IMR-90 (cell line): ENCODE data around the gene POLR2F. TPM values are rescaled to one million over a fixed set of nuclear protein-coding genes. Genes with fewer than 3 reads are reported as not detected.

Experiments
- ATAC-seq: fragments of 200-7000 bp; cut with Tn5 transposase; 2 replicates; pipeline ENCODE4 v1.9.1; 2020; ENCODE audit warnings: low read depth, mild to moderate bottlenecking, moderate library complexity
- BruUV-seq: library from RNA; stranded (reverse); fragments of 400-500 nt; replicated peaks from 2 replicates; lab custom pipeline; 2021; lab: Mats Ljungman, UMichigan
- CTCF ChIA-PET: fragments of 300-600 bp; formaldehyde crosslinking; extraction: SDS; loops from one replicate; lab custom pipeline; 2021; ENCODE audit warnings: antibody characterized with exemption; lab: Yijun Ruan, JAX
- POLR2A ChIA-PET: fragments of 300-600 bp; sonication (Branson Sonifier 250); formaldehyde crosslinking; loops from one replicate; lab custom pipeline; 2022; ENCODE audit warnings: antibody characterized with exemption; ENCODE audit not compliant: unreplicated experiment; lab: Charles Lee
- DNase-seq: peaks from one replicate; pipeline ENCODE4 v3.0.0; 2013
- H2AFZ ChIP-seq: replicated peaks from 2 replicates; pipeline ENCODE3; 2013; ENCODE audit warnings: low read length, mild to moderate bottlenecking; ENCODE audit not compliant: poor library complexity
- H2AK5ac ChIP-seq: 2 replicates; pipeline ENCODE4 v1.6.1; 2013; ENCODE audit warnings: low read depth, low read length, inconsistent platforms
- H2AK9ac ChIP-seq: replicated peaks from 2 replicates; pipeline ENCODE3; 2013; ENCODE audit warnings: mild to moderate bottlenecking, low read depth, low read length, moderate library complexity; ENCODE audit not compliant: poor library complexity
- H2BK120ac ChIP-seq: 2 replicates; pipeline ENCODE4 v1.6.1; 2013; ENCODE audit warnings: low read depth, low read length, inconsistent platforms
- H2BK15ac ChIP-seq: 3 replicates; pipeline ENCODE4 v1.6.1; 2013; ENCODE audit warnings: low read depth, low read length, inconsistent platforms
- H2BK20ac ChIP-seq: 2 replicates; pipeline ENCODE4 v1.6.1; 2013; ENCODE audit warnings: low read depth, mild to moderate bottlenecking, inconsistent platforms, low read length, moderate library complexity
- H2BK5ac ChIP-seq: 2 replicates; pipeline ENCODE4 v1.6.1; 2013; ENCODE audit warnings: mild to moderate bottlenecking, low read depth, low read length, inconsistent platforms; ENCODE audit not compliant: poor library complexity, severe bottlenecking
- H3K14ac ChIP-seq: replicated peaks from 2 replicates; pipeline ENCODE4 v1.6.1; 2013; ENCODE audit warnings: low read depth, low read length, inconsistent platforms
- H3K18ac ChIP-seq: 2 replicates; pipeline ENCODE4 v1.6.1; 2013; ENCODE audit warnings: low read depth, low read length, control low read depth
- H3K23ac ChIP-seq: 2 replicates; pipeline ENCODE4 v1.6.1; 2013; ENCODE audit warnings: low read depth, low read length, inconsistent platforms
- H3K27ac ChIP-seq: 2 replicates; pipeline ENCODE4 v1.5.1; 2013; ENCODE audit warnings: mild to moderate bottlenecking, control low read depth, low read length; ENCODE audit not compliant: insufficient read depth
- H3K27me3 ChIP-seq: 2 replicates; pipeline ENCODE4 v1.6.1; 2013; ENCODE audit warnings: low read length; ENCODE audit not compliant: control insufficient read depth, insufficient read depth
- H3K36me3 ChIP-seq: 2 replicates; pipeline ENCODE4 v1.6.1; 2013; ENCODE audit warnings: low read length, mixed read lengths; ENCODE audit not compliant: control insufficient read depth, insufficient read depth
- H3K4ac ChIP-seq: 2 replicates; pipeline ENCODE4 v1.6.1; 2013; ENCODE audit warnings: low read depth, low read length, inconsistent platforms
- H3K4me1 ChIP-seq: 2 replicates; pipeline ENCODE4 v1.6.1; 2013; ENCODE audit warnings: low read length, mixed read lengths; ENCODE audit not compliant: control insufficient read depth, insufficient read depth
- H3K4me2 ChIP-seq: 2 replicates; pipeline ENCODE4 v1.6.1; 2013; ENCODE audit warnings: low read depth, mild to moderate bottlenecking, control low read depth, low read length, moderate library complexity
- H3K4me3 ChIP-seq: 2 replicates; pipeline ENCODE4 v1.5.1; 2013; ENCODE audit warnings: low read depth, mild to moderate bottlenecking, control low read depth, low read length, moderate library complexity; ENCODE audit not compliant: insufficient read depth
- H3K56ac ChIP-seq: 2 replicates; pipeline ENCODE4 v1.6.1; 2013; ENCODE audit warnings: low read length, inconsistent platforms; ENCODE audit not compliant: insufficient read depth; ENCODE audit errors: extremely low read depth
- H3K79me1 ChIP-seq, 2 experiments: 2 replicates each; pipeline ENCODE4 v1.6.1; 2013; ENCODE audit warnings: low read length in 2 of 2, inconsistent platforms in 1 of 2, low read depth in 1 of 2
- H3K9ac ChIP-seq: 2 replicates; pipeline ENCODE4 v1.6.1; 2013; ENCODE audit warnings: low read depth, low read length, control low read depth
- H3K9me1 ChIP-seq: 2 replicates; pipeline ENCODE4 v1.6.1; 2013; ENCODE audit warnings: low read length, inconsistent platforms; ENCODE audit not compliant: insufficient read depth
- H3K9me3 ChIP-seq: 2 replicates; pipeline ENCODE4 v1.6.1; 2013; ENCODE audit warnings: low read length; ENCODE audit not compliant: control insufficient read depth, insufficient read depth
- H4K20me1 ChIP-seq: 2 replicates; pipeline ENCODE4 v1.6.1; 2013; ENCODE audit warnings: low read length, inconsistent platforms; ENCODE audit not compliant: insufficient read depth
- H4K5ac ChIP-seq: 2 replicates; pipeline ENCODE4 v1.6.1; 2013; ENCODE audit warnings: mild to moderate bottlenecking, low read depth, low read length, control low read depth
- H4K8ac ChIP-seq, 2 experiments: 2 replicates each; pipeline ENCODE4 v1.6.1; 2013; ENCODE audit warnings: low read depth in 2 of 2, low read length in 2 of 2, control low read depth in 1 of 2, inconsistent platforms in 1 of 2
- H4K91ac ChIP-seq: 2 replicates; pipeline ENCODE4 v1.6.1; 2013; ENCODE audit warnings: low read depth, low read length, inconsistent platforms; ENCODE audit not compliant: insufficient read depth
- BHLHE40 ChIP-seq: fragments of 150-350 bp; IDR thresholded peaks from 2 replicates; pipeline ENCODE4 v1.6.1; 2016; ENCODE audit warnings: mild to moderate bottlenecking, low read depth, low read length
- CEBPB ChIP-seq: IDR thresholded peaks from 2 replicates; pipeline ENCODE4 v1.6.1; 2012; ENCODE audit warnings: low read depth, low read length, improper control_type of control experiment
- CTCF ChIP-seq: conservative IDR thresholded peaks from 2 replicates; pipeline ENCODE4 v1.5.1; 2012; ENCODE audit warnings: mild to moderate bottlenecking, low read depth, low read length, improper control_type of control experiment
- FOS ChIP-seq: fragments of 150-350 bp; IDR thresholded peaks from 2 replicates; pipeline ENCODE4 v1.6.1; 2016; ENCODE audit warnings: low read depth, low read length
- MAFK ChIP-seq: IDR thresholded peaks from 2 replicates; pipeline ENCODE4 v1.6.1; 2012; ENCODE audit warnings: low read depth, low read length, improper control_type of control experiment
- MAZ ChIP-seq: IDR thresholded peaks from 2 replicates; pipeline ENCODE4 v1.6.1; 2012; ENCODE audit warnings: low read depth, mild to moderate bottlenecking, low read length, improper control_type of control experiment, moderate library complexity, borderline replicate concordance
- MXI1 ChIP-seq: IDR thresholded peaks from 2 replicates; pipeline ENCODE4 v1.6.1; 2012; ENCODE audit warnings: low read depth, mild to moderate bottlenecking, low read length, moderate library complexity, borderline replicate concordance
- NFE2L2 ChIP-seq: fragments of 150-350 bp; IDR thresholded peaks from 2 replicates; pipeline ENCODE4 v1.6.1; 2016; ENCODE audit warnings: low read depth, mild to moderate bottlenecking, low read length
- RAD21 ChIP-seq: IDR thresholded peaks from 2 replicates; pipeline ENCODE4 v1.6.1; 2012; ENCODE audit warnings: low read length, improper control_type of control experiment
- RCOR1 ChIP-seq: IDR thresholded peaks from 2 replicates; pipeline ENCODE4 v1.6.1; 2012; ENCODE audit warnings: mild to moderate bottlenecking, low read length, improper control_type of control experiment; ENCODE audit not compliant: insufficient replicate concordance
- RFX5 ChIP-seq: IDR thresholded peaks from 2 replicates; pipeline ENCODE4 v1.8.0; 2012; ENCODE audit warnings: low read depth, mild to moderate bottlenecking, low read length, moderate library complexity
- USF2 ChIP-seq: fragments of 150-350 bp; IDR thresholded peaks from 2 replicates; pipeline ENCODE4 v1.6.1; 2017; ENCODE audit warnings: mild to moderate bottlenecking, antibody characterized with exemption, low read length, low read depth
- WGBS, 2 experiments: methylation state at CpG; one replicate each; pipeline versions ENCODE4 v1.1.5 to v1.1.7; 2013; ENCODE audit warnings: missing lambda C conversion rate in 2 of 2; ENCODE audit not compliant: insufficient read length in 1 of 2; ENCODE audit errors: extremely low coverage in 2 of 2; 5-methylcytosine and 5-hydroxymethylcytosine counted together
- dilution Hi-C: fragments of 300-500 bp; cut with HindIII; formaldehyde crosslinking; loops from one replicate; pipeline ENCODE4 v1.14.3; 2018; ENCODE audit warnings: low sequenced_read_pairs; ENCODE audit not compliant: unreplicated experiment
- in situ Hi-C: fragments of 300-500 bp; cut with MboI; formaldehyde crosslinking; loops from 3 replicates; pipeline ENCODE4 v1.14.3; 2019; ENCODE audit warnings: low sequenced_read_pairs, inconsistent platforms, mixed read lengths
- intact Hi-C: fragments of 100-400 bp; cut with micrococcal nuclease; formaldehyde crosslinking; loops from 2 replicates; pipeline ENCODE4 v1.10.0; 2022
- polyA plus RNA-seq, 3 experiments: library from polyadenylated mRNA; depleted of rRNA; stranded (reverse); fragments of >200 nt; gene quantifications; 2 replicates each; pipeline ENCODE4 v1.2.3, GENCODE V29; 2012; ENCODE audit warnings: low replicate concordance in 1 of 3
- total RNA-seq: library from RNA; depleted of rRNA; stranded (reverse); fragments of >200 nt; gene quantifications from 2 replicates; pipeline ENCODE4 v1.2.3, GENCODE V29; 2012
- TF ChIP-seq, protein P1 (sequence below): fragments of 150-350 bp; IDR thresholded peaks from 2 replicates; pipeline ENCODE4 v1.6.1; 2016; ENCODE audit warnings: low read depth, mild to moderate bottlenecking, low read length, moderate library complexity, borderline replicate concordance

Gene POLR2F
- total and polyA plus RNA-seq, 2 of the 4 experiments (the other 2 are of a cell fraction), result 26.0 to 147 TPM

DNA sequence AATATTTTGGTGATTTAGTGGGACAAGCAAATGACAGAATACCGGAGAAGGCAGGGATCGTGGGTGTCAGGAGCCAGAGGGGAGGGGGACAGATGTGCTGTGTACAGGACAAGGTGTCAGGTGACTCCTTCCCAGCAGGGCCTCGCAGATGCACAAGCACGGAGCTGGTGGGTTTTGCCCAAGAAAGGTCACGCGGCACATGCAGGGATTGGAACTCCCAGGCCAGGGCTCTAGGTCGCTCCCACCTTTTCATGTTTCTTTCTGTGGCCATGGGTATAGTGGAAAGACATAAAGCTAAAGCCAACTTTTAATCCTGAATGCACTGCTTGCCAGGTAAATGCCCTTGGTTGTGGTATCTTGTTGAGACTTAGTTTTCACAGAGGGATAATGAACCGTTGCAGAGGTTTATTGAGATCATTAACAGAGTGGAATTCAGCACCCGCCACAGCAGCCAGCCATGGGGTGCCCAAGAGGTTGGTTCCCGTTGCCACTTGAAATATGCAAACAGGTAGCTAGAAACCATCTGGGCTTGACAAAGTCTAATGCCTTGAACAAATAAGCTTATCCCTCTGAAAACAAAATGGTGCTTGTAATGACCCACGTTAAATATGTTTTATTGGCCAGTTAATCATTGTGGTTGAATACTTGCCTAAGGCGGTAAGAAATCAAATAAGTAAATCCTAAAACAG, 10.2 kb upstream of the POLR2F start:
- BruUV-seq, result TSS peak; percentile 31

More for the DNA sequence above, 10.2 kb upstream of the POLR2F start:
- no peak overlapping the region for H2BK120ac ChIP-seq
- H2AFZ ChIP-seq, result no peak overlapping the region
- no peak overlapping the region for H3K4me2 ChIP-seq
- no peak overlapping the region for H3K27ac ChIP-seq
- H2BK5ac ChIP-seq, result no peak overlapping the region
- 0 out of 2 replicates have a peak, but pooled peaks cover 7% of the 10 kb centered on the region for H3K9me1 ChIP-seq
- no peak overlapping the region for H3K23ac ChIP-seq
- ChIA-PET POLR2A (no interaction called here), CTCF (no interaction called here)
- no peak overlapping the region for H3K4ac ChIP-seq
- no peak overlapping the region for H3K18ac ChIP-seq
- no peak overlapping the region for H3K14ac ChIP-seq
- intact Hi-C loops, result no loop called here
- WGBS, 2 experiments, result 85% methylated on average over 5 of the region's 12 CpGs; no CpG with 5 or more reads in 1 of the 2 experiments
- no peaks in the 10 kb centered on the region for H3K27me3 ChIP-seq
- no peak overlapping the region for H3K9ac ChIP-seq
- no peak for DNase-seq
- H4K5ac ChIP-seq, result no peak overlapping the region
- H4K91ac ChIP-seq, result no peak overlapping the region
- H3K4me3 ChIP-seq, result no peak overlapping the region
- no peak overlapping the region for H2AK5ac ChIP-seq
- H4K20me1 ChIP-seq, result no peaks in the 10 kb centered on the region
- ATAC-seq, result no peak
- H2BK15ac ChIP-seq, result no peak overlapping the region
- peak overlapping the region; percentile 65 for H2AK9ac ChIP-seq
- H4K8ac ChIP-seq, result no peak overlapping the region
- no peaks in the 10 kb centered on the region for H3K4me1 ChIP-seq
- dilution Hi-C loops, result no loop called here
- H3K56ac ChIP-seq, result no peak overlapping the region
- H3K9me3 ChIP-seq, result no peaks in the 10 kb centered on the region
- in situ Hi-C loops, result no loop called here
- TF ChIP-seq MAFK (no peak), FOS (no peak), RCOR1 (no peak), BHLHE40 (no peak), RAD21 (no peak), MXI1 (no peak), MAZ (no peak), CTCF (no peak), CEBPB (no peak), NFE2L2 (no peak), RFX5 (no peak), USF2 (no peak)
- TF ChIP-seq, protein P1, sequence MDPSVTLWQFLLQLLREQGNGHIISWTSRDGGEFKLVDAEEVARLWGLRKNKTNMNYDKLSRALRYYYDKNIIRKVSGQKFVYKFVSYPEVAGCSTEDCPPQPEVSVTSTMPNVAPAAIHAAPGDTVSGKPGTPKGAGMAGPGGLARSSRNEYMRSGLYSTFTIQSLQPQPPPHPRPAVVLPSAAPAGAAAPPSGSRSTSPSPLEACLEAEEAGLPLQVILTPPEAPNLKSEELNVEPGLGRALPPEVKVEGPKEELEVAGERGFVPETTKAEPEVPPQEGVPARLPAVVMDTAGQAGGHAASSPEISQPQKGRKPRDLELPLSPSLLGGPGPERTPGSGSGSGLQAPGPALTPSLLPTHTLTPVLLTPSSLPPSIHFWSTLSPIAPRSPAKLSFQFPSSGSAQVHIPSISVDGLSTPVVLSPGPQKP, result no peak
- H3K79me1 ChIP-seq, result peaks cover 0 to 6% of the 10 kb centered on the region in 2 experiments; a peak in 1 of 4 replicates
- no peak overlapping the region for H2BK20ac ChIP-seq
- H3K36me3 ChIP-seq, result peaks cover 33% of the 10 kb centered on the region
